ENCODE data around the gene MINDY4.

MINDY4 gene

GRCh38 chr7:30873656-30874055 lies 102.4 kb downstream of the MINDY4 start:
- DNase-seq (ENCODE audit: low read depth in 4 of 4, low spot score in 1 of 4) = no peak

- no peak for DNase-seq (ENCODE audit: low read depth in 4 of 4, low spot score in 1 of 4)
Measured at GRCh38 chr7:30874656-30875302, 103.6 kb downstream of the MINDY4 start.

GRCh38 chr7:30877015-30877769 lies 106.0 kb downstream of the MINDY4 start:
- DNase-seq (ENCODE audit: low read depth in 4 of 4, low spot score in 1 of 4) = no peak

GRCh38 chr7:30877993-30878392 lies 106.8 kb downstream of the MINDY4 start:
- DNase-seq (ENCODE audit: low read depth in 4 of 4, low spot score in 1 of 4) = no peak

- DNase-seq (ENCODE audit: low read depth in 4 of 4, low spot score in 1 of 4) = no peak
Measured at GRCh38 chr7:30879139-30880124, 108.2 kb downstream of the MINDY4 start.

- DNase-seq (ENCODE audit: low read depth in 4 of 4, low spot score in 1 of 4) = no peak
Measured at GRCh38 chr7:30880125-30880720, 109.0 kb downstream of the MINDY4 start.

GRCh38 chr7:30880941-30881340 lies 109.7 kb downstream of the MINDY4 start:
- no peak for DNase-seq (ENCODE audit: low read depth in 4 of 4, low spot score in 1 of 4)

GRCh38 chr7:30881448-30881847 lies 110.2 kb downstream of the MINDY4 start:
- DNase-seq (ENCODE audit: low read depth in 4 of 4, low spot score in 1 of 4) = no peak

GRCh38 chr7:30884881-30885280 lies 113.7 kb downstream of the MINDY4 start:
- no peak for DNase-seq (ENCODE audit: low read depth in 4 of 4, low spot score in 1 of 4)

- no peak for DNase-seq (ENCODE audit: low read depth in 4 of 4, low spot score in 1 of 4)
Measured at GRCh38 chr7:30886608-30887011, 115.4 kb downstream of the MINDY4 start.

- no peak for DNase-seq (ENCODE audit: low read depth in 4 of 4, low spot score in 1 of 4)
Measured at GRCh38 chr7:30887464-30887872, 116.3 kb downstream of the MINDY4 start.

- no peak for DNase-seq (ENCODE audit: low read depth in 4 of 4, low spot score in 1 of 4)
Measured at GRCh38 chr7:30888747-30889146, 117.5 kb downstream of the MINDY4 start.

GRCh38 chr7:30890226-30890625 lies 119.0 kb downstream of the MINDY4 start:
- DNase-seq (ENCODE audit: low read depth in 4 of 4, low spot score in 1 of 4) = no peak

- DNase-seq (ENCODE audit: low read depth in 4 of 4, low spot score in 1 of 4) = no peak
Measured at GRCh38 chr7:30893357-30893756, 122.1 kb downstream of the MINDY4 start.

GRCh38 chr7:30894009-30894408 lies 122.8 kb downstream of the MINDY4 start:
- DNase-seq (ENCODE audit: low read depth in 4 of 4, low spot score in 1 of 4) = no peak

GRCh38 chr7:30894866-30895605 lies 123.8 kb downstream of the MINDY4 start:
- DNase-seq (ENCODE audit: low read depth in 4 of 4, low spot score in 1 of 4) = no peak

- no peak for DNase-seq (ENCODE audit: low read depth in 4 of 4, low spot score in 1 of 4)
Measured at GRCh38 chr7:30896036-30896435, 124.8 kb downstream of the MINDY4 start.

- no peak for DNase-seq (ENCODE audit: low read depth in 4 of 4, low spot score in 1 of 4)
Measured at GRCh38 chr7:30896783-30897637, 125.8 kb downstream of the MINDY4 start.

- DNase-seq (ENCODE audit: low read depth in 4 of 4, low spot score in 1 of 4) = no peak
Measured at GRCh38 chr7:30897770-30898169, 126.6 kb downstream of the MINDY4 start.

- DNase-seq (ENCODE audit: low read depth in 4 of 4, low spot score in 1 of 4) = no peak
Measured at GRCh38 chr7:30898411-30898810, 127.2 kb downstream of the MINDY4 start.

Data from stimulated activated CD4-positive, alpha-beta T cell treated with anti-CD3 and anti-CD28 coated beads, Interleukin-1b, Interleukin-23, amount 100 ng/mL, for 24 hours (primary cell).